ENCODE measurements around the gene MFAP4.

MFAP4 gene

DNA sequence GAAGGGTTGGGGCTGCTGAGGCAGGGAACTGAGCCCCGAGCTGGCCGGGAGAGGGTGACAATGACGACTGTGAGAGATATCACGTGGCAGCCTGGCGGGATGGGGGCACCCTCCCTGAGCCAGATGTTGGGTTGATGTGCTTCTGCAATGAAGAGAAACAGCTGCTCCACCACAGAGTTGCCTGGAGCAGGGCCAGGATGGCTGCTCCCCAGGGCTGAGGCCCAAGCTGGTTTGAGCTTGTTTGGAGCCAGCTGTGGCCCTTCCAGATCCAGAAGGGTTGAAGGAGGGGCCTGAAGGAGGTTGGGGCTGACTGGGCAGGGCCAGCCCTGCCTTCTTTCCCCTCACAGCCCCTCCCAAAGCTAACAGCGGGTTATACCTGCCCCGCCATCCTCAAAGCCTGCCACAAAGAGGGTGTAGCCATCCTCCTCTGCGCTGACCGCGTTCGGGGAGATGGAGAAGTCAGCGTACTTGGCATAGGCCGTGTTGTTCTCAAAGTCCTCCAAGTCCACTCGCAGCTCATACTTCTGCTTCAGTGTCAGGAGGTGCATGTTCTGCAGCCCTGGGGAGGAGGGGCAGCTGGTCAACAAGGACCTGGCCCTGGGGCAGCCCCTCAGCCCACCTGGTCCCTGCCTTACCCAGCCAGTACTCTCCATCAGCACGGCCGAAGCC lies 2.1 kb downstream of the MFAP4 start:
- DNase-seq = peak; percentile 95

- DNase-seq = no peak
Observed at GRCh38 chr17:19383681-19384470, 3.1 kb downstream of the MFAP4 start.

- DNase-seq = no peak
Observed at GRCh38 chr17:19382531-19383444, 4.2 kb downstream of the MFAP4 start.

DNA sequence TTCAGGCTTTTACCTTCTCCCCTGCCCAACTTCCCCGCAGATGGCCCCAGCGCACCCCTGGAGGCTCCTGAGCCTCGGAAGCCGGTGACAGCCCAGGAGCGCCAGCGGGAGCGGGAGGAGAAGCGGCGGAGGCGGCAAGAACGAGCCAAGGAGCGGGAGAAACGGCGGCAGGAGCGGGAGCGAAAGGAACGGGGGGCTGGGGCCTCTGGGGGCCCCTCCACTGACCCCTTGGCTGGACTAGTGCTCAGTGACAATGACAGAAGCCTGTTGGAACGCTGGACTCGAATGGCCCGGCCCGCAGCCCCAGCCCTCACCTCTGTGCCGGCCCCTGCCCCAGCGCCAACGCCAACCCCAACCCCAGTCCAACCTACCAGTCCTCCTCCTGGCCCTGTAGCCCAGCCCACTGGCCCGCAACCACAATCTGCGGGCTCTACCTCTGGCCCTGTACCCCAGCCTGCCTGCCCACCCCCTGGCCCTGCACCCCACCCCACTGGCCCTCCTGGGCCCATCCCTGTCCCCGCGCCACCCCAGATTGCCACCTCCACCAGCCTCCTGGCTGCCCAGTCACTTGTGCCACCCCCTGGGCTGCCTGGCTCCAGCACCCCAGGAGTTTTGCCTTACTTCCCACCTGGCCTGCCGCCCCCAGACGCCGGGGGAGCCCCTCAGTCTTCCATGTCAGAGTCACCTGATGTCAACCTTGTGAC lies 5.1 kb downstream of the MFAP4 start:
- DNase-seq = peak; percentile 27

DNA sequence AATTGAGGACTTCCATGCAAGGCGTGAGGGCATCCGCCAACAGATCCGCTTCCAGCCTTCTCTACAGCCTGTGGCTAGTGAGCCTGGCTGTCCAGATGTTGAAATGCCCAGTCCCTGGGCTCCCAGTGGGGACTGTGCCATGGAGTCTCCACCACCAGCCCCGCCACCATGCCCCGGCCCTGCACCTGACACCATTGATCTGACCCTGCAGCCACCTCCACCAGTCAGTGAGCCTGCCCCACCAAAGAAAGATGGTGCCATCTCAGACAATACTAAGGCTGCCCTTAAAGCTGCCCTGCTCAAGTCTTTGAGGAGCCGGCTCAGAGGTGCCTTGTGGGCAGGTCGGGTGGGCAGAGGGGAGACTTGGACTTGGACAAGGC lies 5.6 kb downstream of the MFAP4 start:
- DNase-seq = no peak

- peak; percentile 16 for DNase-seq
Observed at GRCh38 chr17:19380481-19381301, 6.3 kb downstream of the MFAP4 start.

DNA sequence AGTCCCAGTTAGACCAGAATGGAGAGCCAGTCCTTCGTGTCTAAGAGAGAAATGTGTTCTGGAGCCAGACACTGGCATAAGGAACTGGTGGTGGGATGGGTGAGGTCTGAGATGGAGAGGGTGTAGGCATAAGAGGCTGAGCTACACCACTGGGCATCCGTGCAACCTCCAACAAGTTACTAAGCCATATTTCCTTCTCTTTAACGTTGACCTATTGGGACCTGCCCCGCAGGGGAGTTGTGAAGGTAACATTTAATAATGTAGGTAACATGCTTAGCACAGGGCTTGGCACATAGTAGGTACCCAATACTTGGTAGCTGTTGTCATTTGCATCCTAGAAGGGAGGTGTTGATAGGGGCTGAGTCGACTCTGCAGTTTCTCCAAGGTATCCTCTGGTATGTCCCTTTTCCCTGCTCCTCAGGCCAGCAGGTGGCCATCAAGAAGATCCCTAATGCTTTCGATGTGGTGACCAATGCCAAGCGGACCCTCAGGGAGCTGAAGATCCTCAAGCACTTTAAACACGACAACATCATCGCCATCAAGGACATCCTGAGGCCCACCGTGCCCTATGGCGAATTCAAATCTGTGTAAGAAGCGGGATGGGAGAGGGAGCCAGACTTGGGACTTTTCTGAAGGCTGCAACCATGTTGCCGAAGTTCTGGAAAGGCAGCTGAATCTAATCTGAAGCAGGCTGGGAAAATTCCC lies 7.5 kb downstream of the MFAP4 start:
- no peak for DNase-seq

GRCh38 chr17:19378416-19379360 lies 8.3 kb downstream of the MFAP4 start, which contains the start of gene MAPK7:
Gene MAPK7, plus strand, starts transcription at chr17:19378498. Its CDS starts 403 bp downstream, at chr17:19378901.
- no peak for DNase-seq

GRCh38 chr17:19377602-19378415 lies 9.2 kb downstream of the MFAP4 start:
- peak; percentile 100 for DNase-seq

GRCh38 chr17:19376811-19377210 lies 10.2 kb downstream of the MFAP4 start:
- peak; percentile 11 for DNase-seq

- no peak for DNase-seq
Observed at GRCh38 chr17:19375732-19376131, 11.3 kb downstream of the MFAP4 start.

DNA sequence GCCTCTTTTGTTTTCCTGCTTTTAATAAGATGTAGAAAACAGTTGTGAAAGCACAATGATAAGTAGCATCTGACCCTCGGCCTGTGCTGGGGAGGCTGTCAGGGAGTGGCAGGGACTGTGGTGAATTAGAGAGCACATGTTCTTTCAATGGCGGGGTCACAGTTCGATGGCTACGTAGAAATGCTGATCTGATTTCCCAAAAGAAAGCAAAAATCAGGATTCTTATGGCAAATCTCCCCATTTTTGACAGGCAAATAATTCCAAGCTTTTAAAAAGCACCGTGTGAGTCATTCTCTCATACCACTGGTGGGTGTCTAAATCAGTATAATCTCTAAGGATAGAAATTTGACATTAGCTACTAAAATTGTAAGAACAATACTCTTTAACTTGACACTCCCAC lies 12.9 kb downstream of the MFAP4 start:
- no peak for DNase-seq

- DNase-seq = no peak
Observed at GRCh38 chr17:19372866-19373504, 14.0 kb downstream of the MFAP4 start.

DNA sequence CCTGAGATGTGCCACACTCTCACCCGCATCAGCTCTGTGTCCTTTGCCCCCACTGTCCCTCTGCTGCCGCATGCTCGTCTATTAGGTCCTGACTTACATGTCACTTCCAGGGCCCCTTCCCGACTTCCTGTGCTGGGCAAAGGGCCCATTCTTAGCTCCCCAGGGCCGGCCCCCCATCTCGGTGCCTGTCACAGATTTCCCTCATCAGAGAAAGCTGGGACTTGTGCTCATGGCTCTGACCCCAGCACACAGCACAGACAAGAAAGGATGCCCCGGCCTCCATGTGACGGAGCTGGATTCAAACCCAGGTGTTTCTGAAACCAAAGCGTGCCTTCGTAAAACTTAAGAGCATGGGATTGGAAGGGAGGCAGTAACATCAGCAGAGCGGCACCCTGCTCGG lies 14.6 kb downstream of the MFAP4 start:
- no peak for DNase-seq

DNA sequence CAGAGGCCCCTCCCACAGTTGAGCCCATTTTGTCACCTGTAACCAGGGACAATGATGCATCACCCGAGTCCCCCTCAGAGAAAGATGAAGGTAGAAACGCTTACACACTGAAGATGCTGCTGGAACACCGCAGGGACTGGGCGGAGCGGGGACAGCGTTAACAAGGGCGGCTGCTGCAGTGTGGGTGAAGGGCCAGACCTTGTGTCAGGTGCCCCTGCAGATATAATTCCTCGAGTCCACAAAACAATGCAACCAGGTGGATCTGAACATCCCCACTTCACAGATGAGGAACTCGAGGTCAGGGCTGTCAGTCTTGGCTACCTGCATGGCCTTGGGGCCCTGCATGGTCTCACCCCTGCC lies 15.0 kb downstream of the MFAP4 start:
- DNase-seq = no peak

- DNase-seq = no peak
Observed at GRCh38 chr17:19371259-19372010, 15.6 kb downstream of the MFAP4 start.

DNA sequence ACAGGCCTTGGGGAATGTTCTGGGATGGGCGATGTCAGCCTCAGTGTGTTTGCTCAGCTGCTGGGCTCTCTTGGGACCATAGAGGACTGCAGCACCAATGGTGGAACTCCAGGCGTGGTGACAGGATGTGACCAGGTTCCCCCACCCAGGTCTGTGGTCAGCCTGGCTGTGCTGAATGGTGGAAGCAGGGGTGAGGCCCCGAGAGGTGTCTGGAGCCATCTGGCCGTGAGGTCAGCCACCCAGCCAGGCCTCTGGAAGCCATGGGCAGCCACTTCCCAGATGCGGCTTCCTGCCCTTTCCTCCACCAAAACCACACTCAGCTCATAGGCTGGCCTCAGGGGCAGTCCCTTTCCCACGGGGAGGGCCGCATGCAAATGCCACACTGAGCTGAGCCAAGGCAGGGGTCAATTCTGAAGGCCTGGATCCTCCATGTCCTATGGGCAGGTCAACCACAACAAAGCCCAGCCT lies 16.5 kb downstream of the MFAP4 start:
- DNase-seq = peak; percentile 72

Measured in left hindlimb (tissue), 1 donor.